Smooth muscle cell (in vitro differentiated cells): ENCODE data around the gene FBLIM1. TPM values are rescaled to one million over a fixed set of nuclear protein-coding genes. Genes with fewer than 3 reads are reported as not detected.

Source experiments
- DNase-seq: peaks from one replicate; lab custom pipeline; 2025; ENCODE audit not compliant: unreplicated experiment; lab: John Stamatoyannopoulos, UW
- H2AFZ ChIP-seq: fragments of 200-600 bp; sonication (generic); 2 replicates; pipeline ENCODE4 v1.6.0; 2016; ENCODE audit warnings: antibody characterized with exemption, low read depth, mild to moderate bottlenecking
- H3F3A ChIP-seq: fragments of 200-600 bp; sonication (generic); 2 replicates; pipeline ENCODE4 v1.6.0; 2017; ENCODE audit warnings: antibody characterized with exemption, low read depth
- H3K27ac ChIP-seq: fragments of 200-600 bp; sonication (generic); 2 replicates; pipeline ENCODE4 v1.5.1; 2016; ENCODE audit warnings: low read depth, mild to moderate bottlenecking
- H3K27me3 ChIP-seq: fragments of 200-600 bp; sonication (generic); 2 replicates; pipeline ENCODE4 v1.6.1; 2016; ENCODE audit warnings: low read depth, mild to moderate bottlenecking
- H3K36me3 ChIP-seq: fragments of 200-600 bp; sonication (generic); 2 replicates; pipeline ENCODE4 v1.5.1; 2016; ENCODE audit warnings: low read depth
- H3K4me1 ChIP-seq: fragments of 200-600 bp; sonication (generic); 2 replicates; pipeline ENCODE4 v1.5.1; 2016; ENCODE audit warnings: low read depth
- H3K4me2 ChIP-seq: fragments of 200-600 bp; sonication (generic); 2 replicates; pipeline ENCODE4 v1.6.0; 2016; ENCODE audit warnings: mild to moderate bottlenecking
- H3K4me3 ChIP-seq: fragments of 200-600 bp; sonication (generic); 2 replicates; pipeline ENCODE4 v1.5.1; 2016; ENCODE audit warnings: mild to moderate bottlenecking
- H3K79me2 ChIP-seq: fragments of 200-600 bp; sonication (generic); 2 replicates; pipeline ENCODE4 v1.6.0; 2016; ENCODE audit warnings: low read depth, mild to moderate bottlenecking
- H3K9ac ChIP-seq: fragments of 200-600 bp; sonication (generic); 2 replicates; pipeline ENCODE4 v1.6.0; 2016; ENCODE audit warnings: low read depth
- H3K9me3 ChIP-seq: fragments of 200-600 bp; sonication (generic); replicated peaks from 2 replicates; pipeline ENCODE4 v1.5.1; 2016; ENCODE audit warnings: low read depth
- H4K20me1 ChIP-seq: fragments of 200-600 bp; sonication (generic); 2 replicates; pipeline ENCODE4 v1.6.0; 2016; ENCODE audit warnings: low read depth
- CTCF ChIP-seq: fragments of 200-600 bp; sonication (generic); IDR thresholded peaks from 2 replicates; pipeline ENCODE4 v1.5.1; 2017; ENCODE audit warnings: borderline replicate concordance, mild to moderate bottlenecking, antibody characterized with exemption; ENCODE audit not compliant: insufficient read depth, poor library complexity, severe bottlenecking
- WGBS: methylation state at CpG from one replicate; pipeline ENCODE4 v1.1.7; 2016; ENCODE audit warnings: low lambda C conversion rate; 5-methylcytosine and 5-hydroxymethylcytosine counted together
- polyA plus RNA-seq: library from polyadenylated mRNA; unstranded; fragments of >200 nt; fragmentation: Nextera tagmentation; extraction: Ambion mirVana; gene quantifications from 2 replicates; pipeline ENCODE4 v1.2.1, GENCODE V29; 2016
- total RNA-seq: library from RNA; depleted of rRNA; stranded (reverse); fragments of >200 nt; gene quantifications from 2 replicates; pipeline ENCODE4 v1.2.3, GENCODE V29; 2014

FBLIM1 gene
- total and polyA plus RNA-seq, 2 experiments from 2014 or later: 36.7 to 50.8 TPM

GRCh38 chr1:15764890-15765289 lies 6.3 kb downstream of the FBLIM1 start:
- TF ChIP-seq CTCF: no peak
- WGBS: 95% methylated on average over 15 of the region's 15 CpGs
- H3K4me3 ChIP-seq: no peak overlapping the region
- H3K27ac ChIP-seq: no peak overlapping the region
- H3K4me2 ChIP-seq: no peak overlapping the region
- peaks cover 78% of the 10 kb centered on the region for H4K20me1 ChIP-seq
- DNase-seq: no peak
- H3K4me1 ChIP-seq: peaks cover 16% of the 10 kb centered on the region
- no peaks in the 10 kb centered on the region for H3K9me3 ChIP-seq
- H3K79me2 ChIP-seq: peaks cover 46% of the 10 kb centered on the region
- no peaks in the 10 kb centered on the region for H3K27me3 ChIP-seq
- H3K9ac ChIP-seq: no peak overlapping the region
- H3F3A ChIP-seq: peaks cover 8% of the 10 kb centered on the region
- H3K36me3 ChIP-seq: no peaks in the 10 kb centered on the region
- H2AFZ ChIP-seq: no peak overlapping the region

- no peak for DNase-seq
Observed at GRCh38 chr1:15765495-15766194, 7.0 kb downstream of the FBLIM1 start.

GRCh38 chr1:15767941-15768340 lies 9.3 kb downstream of the FBLIM1 start:
- 91% methylated on average over 5 of the region's 5 CpGs for WGBS
- Histone ChIP-seq H3K36me3 (peaks cover 5% of the 10 kb centered on the region), H4K20me1 (peaks cover 68% of the 10 kb centered on the region)

More at GRCh38 chr1:15765495-15766194, 7.0 kb downstream of the FBLIM1 start:
- peaks cover 77% of the 10 kb centered on the region for H4K20me1 ChIP-seq
- peaks cover 11% of the 10 kb centered on the region for H3K4me1 ChIP-seq
- peaks cover 5% of the 10 kb centered on the region for H3F3A ChIP-seq
- H3K27ac ChIP-seq: peak overlapping the region; percentile 13
- TF ChIP-seq CTCF: no peak
- H3K79me2 ChIP-seq: peaks cover 39% of the 10 kb centered on the region
- H3K9me3 ChIP-seq: no peaks in the 10 kb centered on the region
- no peak overlapping the region for H3K4me2 ChIP-seq
- H3K4me3 ChIP-seq: no peak overlapping the region
- no peaks in the 10 kb centered on the region for H3K27me3 ChIP-seq
- H3K36me3 ChIP-seq: no peaks in the 10 kb centered on the region
- no peak overlapping the region for H2AFZ ChIP-seq
- 91% methylated on average over 20 of the region's 20 CpGs for WGBS
- no peak overlapping the region for H3K9ac ChIP-seq

More at GRCh38 chr1:15767941-15768340, 9.3 kb downstream of the FBLIM1 start:
- peaks cover 18% of the 10 kb centered on the region for H3K79me2 ChIP-seq
- no peak overlapping the region for H3K4me2 ChIP-seq
- H3K4me3 ChIP-seq: no peak overlapping the region
- no peaks in the 10 kb centered on the region for H3K27me3 ChIP-seq
- no peaks in the 10 kb centered on the region for H3F3A ChIP-seq
- H3K27ac ChIP-seq: no peak overlapping the region
- no peak overlapping the region for H2AFZ ChIP-seq
- no peak for DNase-seq
- TF ChIP-seq CTCF: no peak
- H3K9me3 ChIP-seq: no peaks in the 10 kb centered on the region
- no peak overlapping the region for H3K9ac ChIP-seq
- H3K4me1 ChIP-seq: no peaks in the 10 kb centered on the region
